KBM-7 (cell line): ENCODE measurements around the gene CASTOR1.

Experiments used
- DNase-seq: peaks from one replicate; pipeline ENCODE4 v3.0.0-alpha.2; 2015
- in situ Hi-C: fragments of 300-500 bp; cut with MboI; formaldehyde crosslinking; loops from 2 replicates; pipeline ENCODE4 v1.14.3; 2020; ENCODE audit warnings: low sequenced_read_pairs, low pct_unique_long_range_greater_than_20kb, mixed read lengths

Gene CASTOR1

DNA sequence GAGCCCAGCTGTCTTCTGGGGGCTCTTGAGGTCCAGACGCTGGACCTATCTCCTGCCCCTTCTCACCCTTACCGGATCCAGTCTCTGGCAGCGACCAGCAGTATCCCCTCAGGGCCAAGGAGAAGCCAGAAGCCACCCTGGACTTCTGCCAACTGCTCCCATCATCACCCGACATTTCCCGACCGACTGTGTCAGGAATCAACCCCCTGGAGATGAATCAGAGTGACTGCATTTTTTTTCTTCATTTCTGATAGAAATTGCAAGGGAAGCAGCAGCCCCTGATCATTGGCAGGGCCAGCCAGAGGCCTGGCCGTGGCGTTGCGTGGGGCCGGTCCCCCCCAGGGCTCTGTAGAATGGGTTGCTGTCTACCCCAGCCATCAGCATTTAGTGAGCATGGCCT is 37.6 kb downstream of the CASTOR1 start:
- in situ Hi-C loops: no loop called here
- no peak for DNase-seq

DNA sequence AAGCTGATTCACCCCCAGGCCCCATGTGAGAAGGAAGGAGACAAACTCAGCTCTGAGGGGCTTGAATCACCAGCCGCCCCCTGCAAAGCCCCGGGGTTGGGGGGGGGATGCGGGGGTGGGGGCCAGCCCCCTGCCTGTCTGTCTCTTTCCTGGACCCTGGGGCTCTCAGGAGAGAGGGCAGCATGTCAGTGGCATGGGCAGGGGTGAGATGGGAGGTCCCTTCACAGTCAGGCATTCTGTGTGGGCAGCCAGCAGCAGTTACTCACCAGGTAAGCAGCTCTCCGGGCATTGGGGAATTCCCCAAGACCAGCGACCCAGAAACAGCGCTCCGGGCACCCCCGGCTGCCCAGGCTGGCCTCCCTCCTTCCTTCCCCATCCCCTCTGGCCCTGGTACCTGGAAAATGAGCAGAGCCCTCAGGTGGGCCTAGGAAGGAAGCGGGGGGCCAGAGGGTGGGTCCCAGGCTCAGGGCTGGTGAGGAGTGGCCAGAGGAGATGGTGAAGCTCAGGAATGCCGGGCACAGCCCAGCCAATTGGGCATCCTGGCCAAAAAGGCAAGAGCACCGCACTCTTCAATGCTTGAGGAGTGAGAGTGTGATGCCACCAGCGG is 38.5 kb downstream of the CASTOR1 start:
- in situ Hi-C loops: no loop called here
- DNase-seq: no peak

DNA sequence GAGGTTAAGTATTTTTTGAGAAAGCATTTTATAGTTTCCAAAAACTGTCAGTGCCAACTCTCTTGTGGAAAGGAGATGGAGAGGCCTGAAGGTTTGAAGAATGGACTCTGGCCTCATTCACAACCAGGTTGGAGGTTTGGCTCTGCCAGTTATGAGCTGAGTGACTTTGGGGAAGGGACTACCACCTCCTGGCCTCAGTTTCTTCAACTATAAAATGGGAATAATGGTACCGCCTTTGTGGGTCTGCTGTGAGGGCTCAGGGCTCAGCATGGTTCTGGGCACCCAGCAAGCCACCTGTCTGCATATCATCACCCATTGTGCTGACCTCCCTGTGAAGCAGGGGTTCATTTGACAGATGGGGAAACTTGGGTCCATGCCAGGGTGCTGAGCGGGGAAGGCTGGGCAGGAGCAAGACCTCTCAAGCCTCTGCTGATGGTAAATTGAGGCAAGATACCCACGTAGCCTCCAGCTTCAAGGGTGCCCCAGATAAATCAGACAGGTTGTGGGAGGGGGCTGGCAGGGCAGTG is 39.2 kb downstream of the CASTOR1 start:
- no peak for DNase-seq
- in situ Hi-C loops: no loop called here

DNA sequence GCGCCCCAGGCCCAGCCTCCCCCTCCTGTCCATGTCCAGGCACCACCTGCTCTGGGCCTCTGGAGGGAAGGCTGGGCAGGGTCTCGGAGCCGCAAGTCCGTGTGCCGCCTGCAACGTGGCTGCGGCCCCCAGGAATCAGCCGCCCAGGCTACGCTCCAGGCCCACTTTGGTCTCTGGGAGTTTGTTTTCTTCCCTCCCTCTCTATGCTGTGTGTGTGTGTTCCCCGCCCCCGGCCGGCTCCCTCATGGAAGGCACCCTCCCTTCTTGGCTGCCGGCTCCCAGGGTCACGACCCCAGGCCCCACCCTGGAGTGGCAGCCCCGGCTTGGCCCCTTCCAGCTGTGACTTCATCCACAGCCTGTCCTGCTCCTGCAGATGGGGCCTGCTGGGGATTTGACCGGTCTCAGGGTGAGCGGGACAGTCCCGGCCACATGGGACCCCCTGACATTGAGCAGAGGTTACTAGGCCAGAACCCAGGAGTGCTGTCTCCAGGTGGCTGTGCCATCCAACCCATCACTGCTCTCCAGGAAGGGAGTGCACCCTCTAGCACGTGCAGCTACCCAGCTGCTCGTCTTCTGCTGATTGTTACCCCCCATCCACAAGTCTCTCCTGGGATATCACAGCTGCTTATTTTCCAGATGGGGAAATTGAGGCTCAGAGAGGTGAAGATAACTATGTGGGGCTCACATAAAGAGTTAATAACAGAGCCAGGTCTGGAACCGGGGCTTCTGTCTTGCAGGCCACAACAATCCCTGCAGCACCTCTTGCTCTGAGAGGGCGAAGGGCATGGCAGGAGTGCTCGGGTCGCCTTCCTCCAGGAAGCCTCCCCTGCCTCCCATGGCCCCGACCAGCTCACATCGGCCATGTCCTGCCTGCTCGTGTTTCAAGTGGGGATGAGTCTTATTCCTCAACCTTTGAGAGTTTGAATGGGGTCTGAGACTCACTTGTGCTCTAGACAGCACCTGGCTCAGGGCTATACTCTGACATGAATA is 40.0 kb downstream of the CASTOR1 start:
- in situ Hi-C loops: no loop called here
- DNase-seq: no peak

DNA sequence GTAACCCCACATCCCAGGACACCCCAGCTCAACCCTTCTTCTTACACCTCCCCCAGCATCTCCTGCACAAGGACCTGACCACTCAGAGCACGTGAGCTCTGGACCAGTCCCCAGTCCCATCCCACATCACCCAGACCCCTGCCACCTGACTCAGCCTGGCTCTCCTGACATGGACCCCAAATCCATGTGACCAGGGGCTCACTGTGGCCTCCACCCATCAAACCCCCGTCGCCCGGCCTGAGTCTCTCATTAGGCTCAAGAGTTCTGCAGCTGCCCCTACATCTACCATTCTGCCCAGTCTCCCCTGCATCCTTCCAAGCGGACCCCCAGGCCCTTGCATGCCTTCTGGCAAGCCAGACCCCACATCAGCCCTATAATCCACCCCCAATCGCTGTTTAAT is 40.8 kb downstream of the CASTOR1 start:
- no peak for DNase-seq
- in situ Hi-C loops: no loop called here

DNA sequence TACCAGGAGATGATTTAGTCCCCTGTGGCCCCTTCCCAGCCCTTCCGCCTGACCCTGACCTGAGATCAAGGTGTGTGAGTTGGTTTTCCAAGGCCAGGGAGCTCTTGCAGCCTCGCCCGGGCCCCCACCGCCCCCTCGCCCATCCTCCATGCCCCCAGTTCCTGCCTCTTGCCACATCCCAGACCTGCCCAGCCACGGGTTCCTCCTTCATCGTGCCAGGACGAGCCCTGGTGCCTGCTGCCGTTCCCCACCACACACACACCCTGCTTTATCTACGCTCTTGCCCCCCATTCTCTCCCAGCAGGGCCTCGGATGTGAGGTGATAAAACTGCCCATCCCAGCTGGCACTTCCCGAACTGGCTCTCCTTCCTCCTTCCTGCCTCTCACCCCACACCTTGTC is 41.3 kb downstream of the CASTOR1 start:
- no peak for DNase-seq
- in situ Hi-C loops: no loop called here

DNA sequence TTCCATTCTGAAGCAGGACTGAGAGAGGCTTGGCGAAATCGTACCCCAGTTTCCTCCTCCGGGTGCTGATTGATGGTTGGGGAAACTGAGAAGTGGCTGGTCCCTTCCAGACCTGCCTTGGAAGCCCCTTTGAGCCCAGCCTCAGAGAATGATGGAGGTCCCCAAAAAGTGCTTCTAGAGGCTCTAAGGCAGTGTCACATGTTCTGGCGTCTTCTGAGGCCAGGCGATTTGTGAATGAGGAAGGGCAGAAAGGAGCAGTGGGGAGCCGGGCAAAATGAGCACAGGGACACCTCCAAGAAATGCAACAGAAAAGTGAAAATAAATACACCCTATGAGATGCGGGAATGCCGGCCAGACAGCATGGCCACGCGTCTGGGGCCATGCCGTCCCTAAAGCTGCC is 41.7 kb downstream of the CASTOR1 start:
- no peak for DNase-seq
- in situ Hi-C loops: no loop called here

DNA sequence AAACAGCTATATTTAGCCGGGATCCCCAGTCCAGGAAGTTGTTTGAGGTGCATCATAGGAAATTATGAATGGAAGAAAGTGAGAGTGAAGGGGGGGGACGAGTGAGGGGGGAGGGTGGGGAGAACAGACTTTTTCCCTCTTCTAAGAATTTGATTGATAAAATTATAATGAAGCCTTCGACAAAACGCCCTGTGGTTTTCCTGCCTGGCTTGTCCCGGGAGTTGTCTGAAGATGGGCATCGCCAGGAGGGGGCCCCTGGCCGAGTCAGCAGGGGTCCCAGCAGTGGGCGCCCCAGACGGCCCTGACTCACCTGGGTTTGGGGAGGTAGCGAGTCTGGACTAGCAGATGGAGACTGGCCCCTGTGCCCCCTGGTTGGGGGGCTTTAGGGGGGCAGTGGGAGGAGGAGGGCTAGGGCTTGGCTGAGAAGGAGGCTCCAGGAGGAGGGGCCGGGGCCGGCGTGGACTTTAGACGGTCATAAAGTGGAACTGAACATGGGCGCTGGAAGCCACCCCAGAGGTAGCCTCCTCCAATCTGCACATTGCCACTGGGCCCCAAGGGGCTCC is 42.4 kb downstream of the CASTOR1 start:
- DNase-seq: no peak

DNA sequence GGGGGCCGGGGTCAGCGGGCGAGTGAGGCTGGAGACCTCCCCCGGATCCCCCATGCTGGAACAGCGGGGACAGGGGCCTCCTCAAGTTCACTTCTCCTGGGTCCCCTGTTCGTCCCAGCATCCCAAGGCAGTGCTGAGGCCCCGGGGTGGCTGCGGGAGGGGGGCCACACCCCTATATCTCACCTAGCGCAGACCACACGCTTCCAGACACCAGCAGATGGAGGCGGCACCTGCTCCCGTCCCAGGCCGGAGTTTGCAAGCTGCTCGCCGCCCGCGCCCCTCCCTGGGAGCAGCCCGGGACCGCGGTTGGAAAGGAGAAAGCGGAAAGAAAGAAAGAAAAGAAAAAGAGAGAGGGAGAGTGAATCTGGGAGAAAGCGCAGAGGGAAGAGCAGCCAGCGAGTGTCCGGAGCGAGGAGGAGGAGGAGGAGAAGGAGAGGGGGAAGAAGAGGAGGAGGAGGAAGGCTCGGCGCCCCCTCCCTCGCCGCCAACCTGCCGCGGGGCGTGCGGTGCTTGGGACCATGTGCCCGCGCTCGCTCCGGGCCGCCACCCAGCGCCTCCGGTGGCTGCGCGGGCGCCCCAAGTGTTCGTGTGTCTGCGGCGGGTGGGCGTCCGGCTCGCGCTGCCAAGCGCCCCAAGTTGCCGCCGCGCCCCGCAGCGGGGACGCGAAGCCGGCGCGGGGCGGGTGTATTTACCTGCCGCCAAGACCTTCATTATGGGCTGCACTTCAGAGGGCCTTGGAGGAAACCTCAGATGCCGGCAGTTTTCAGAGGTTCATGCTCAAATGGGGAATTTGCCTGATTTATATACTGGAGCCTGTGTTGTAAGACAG is 43.1 kb downstream of the CASTOR1 start, which contains the start of gene LIF:
Gene LIF (minus strand): TSS at position 775 of the 829 bp plus-strand sequence. CDS start 64 bp downstream, at position 711.
- DNase-seq: peak; percentile 45
- in situ Hi-C loops: no loop called here

More for the DNA sequence above, 42.4 kb downstream of the CASTOR1 start:
- in situ Hi-C loops: no loop called here

DNA sequence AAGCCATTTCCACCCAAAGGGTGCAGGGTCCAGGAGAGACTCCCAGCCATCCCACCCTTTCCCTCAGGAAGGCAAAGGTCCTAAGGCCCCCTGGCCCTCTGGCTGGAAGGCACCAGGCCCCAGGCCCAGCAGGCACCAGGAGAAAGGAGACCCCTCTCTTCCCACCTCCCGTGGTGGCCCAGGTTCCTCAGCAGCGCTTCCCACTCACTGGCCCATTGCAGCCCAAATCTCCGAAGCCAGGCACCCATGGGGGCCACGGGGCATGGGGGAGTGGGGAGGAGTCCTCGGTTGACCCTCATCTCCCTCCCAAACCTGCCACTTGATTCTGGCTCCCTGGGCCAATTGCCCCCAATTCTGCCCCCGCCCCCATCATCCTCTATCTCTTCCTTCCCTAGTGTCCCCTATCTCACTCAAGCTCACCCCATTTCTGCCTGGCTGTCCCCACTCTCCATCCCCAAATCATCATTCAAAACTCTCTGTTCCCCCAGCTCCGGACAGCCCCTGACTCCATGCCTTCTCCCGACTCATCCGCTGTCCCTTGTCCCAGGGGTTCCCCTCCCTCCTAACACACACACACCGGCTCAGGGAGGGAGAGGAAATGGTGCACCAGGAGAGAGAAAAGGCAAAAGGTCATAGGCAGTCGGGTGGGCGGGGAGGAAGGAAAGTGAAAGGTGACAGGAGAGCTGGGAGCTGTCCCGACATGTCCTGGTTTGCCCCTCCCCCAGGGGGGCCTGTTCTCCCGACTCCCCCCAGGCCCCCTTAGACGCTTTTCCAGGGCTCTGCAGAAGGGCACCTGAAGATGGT is 43.9 kb downstream of the CASTOR1 start:
- in situ Hi-C loops: no loop called here
- no peak for DNase-seq

DNA sequence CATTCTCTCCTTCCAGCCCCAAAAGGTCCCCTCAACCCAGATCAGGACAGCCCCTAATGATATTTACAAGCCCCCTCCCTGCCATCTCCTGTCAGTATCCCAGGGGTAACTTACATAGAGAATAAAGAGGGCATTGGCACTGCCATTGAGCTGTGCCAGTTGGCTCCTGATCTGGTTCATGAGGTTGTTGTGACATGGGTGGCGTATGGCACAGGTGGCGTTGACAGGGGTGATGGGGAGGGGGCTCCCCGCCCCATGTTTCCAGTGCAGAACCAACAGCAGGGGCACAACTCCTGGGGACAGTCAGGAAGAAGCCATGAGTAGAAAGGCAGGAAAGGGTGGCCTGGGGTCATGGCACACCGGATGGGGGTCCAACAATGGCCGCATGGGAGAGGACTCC is 44.7 kb downstream of the CASTOR1 start:
- no peak for DNase-seq
- in situ Hi-C loops: no loop called here

DNA sequence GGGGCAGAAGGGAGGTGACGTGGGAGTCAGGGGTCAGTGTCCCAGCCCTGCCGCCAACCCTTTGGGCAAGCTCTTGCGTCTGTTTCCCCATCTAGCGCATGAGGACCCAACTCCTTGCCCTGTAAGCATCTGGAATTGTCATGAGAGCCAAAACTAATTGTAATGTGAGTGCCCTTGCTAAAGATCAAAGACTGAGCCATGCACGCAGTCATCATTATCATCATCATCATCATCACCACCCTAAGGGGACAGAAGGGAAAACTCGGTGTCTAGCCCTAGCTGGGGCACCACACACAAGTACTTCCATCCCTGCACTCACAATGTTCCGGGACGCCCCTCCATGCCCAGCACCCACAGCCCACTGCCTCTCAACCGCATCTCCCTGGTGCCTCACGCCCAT is 45.2 kb downstream of the CASTOR1 start:
- no peak for DNase-seq
- in situ Hi-C loops: no loop called here

DNA sequence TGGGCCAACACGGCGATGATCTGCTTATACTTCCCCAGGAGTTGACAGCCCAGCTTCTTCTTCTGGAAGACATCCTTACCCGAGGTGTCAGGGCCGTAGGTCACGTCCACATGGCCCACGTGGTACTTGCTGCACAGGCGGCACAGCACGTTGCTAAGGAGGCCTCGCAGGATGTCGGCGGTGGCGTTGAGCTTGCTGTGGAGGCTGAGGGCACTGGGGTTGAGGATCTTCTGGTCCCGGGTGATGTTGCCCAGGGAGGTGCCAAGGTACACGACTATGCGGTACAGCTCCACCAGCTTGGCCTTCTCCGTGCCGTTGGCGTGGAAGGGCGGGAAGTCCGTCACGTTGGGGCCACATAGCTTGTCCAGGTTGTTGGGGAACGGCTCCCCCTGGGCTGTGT is 45.6 kb downstream of the CASTOR1 start:
- no peak for DNase-seq
- in situ Hi-C loops: no loop called here

DNA sequence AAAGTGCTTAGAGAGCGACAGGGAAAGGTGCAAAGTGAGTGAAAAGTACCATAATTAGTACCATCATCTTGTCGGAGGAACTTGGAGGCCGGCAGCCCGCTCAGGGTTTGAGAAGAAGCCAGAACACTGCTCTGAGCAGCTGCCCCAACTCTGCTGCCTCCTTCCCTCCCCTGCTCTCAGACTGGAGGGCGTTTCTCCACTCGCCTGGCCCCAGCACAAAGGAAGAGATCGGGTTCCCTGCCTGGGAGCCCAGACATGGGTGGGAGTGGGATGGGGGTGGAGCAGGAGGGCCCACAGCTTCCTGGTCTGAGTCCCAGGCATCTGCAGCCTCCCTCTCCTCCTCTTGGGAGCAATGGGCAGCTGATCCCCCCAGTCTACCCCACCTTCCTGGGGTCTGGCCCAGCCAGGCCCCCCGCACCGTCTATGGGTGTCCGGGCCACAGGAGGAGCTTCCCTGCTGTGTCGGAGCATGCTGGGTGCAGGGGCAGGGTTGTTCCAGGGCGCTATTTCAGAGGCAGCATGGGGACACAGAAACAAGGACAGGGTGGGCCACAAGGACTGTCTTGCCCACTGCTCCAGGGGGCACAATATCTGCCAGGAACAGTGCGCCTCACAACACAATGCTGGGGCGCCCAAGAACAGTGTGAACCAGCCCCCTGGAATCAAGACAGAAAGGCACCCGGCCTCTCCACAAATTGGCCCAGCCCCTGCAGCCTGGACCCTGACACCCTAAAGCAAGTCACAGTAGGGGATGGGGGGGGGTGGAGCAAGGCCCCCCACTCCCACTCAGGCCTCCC is 47.5 kb downstream of the CASTOR1 start:
- no peak for DNase-seq
- in situ Hi-C loops: no loop called here

DNA sequence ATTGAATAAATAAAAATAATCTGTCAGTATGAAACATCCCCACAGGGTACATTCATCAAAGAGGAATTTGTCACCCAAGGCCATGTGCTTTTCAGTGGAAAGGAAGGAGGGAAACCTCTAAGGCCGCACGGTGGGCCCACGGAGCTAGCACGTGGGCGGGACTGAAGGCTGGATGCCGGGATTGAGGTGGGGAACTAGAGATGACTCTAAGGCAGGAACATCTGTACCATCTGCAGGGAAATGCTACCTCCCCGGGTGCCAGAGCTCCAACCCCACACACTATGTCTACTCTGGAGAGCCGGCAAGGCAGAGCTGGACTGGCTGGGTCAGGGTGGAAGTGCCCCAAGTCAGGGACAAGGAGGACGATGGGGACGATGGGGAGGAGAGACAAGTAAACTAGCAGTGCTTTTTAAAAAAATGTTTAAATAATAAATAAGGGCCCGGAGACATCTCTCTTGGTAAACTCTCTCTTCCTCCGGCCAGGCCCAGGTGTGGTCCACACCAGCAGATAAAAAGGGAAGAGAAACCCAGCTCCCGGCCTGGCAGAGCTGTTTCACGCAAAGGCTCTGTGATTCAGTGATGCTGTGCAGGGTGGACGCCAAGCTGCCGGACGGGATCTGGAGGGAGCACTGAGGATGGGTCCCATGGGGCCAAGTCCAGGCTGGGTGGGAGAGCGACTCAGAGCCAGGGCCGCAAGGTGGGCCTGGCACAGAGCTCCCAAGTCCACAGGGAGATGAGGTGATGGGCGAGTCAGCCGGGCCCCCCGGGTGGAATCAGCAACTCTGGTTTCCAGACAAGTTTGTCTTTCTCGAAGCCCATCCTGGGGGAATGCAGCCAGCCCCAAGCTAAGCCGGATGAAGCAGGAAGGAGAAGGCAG is 48.5 kb downstream of the CASTOR1 start:
- in situ Hi-C loops: no loop called here
- no peak for DNase-seq

DNA sequence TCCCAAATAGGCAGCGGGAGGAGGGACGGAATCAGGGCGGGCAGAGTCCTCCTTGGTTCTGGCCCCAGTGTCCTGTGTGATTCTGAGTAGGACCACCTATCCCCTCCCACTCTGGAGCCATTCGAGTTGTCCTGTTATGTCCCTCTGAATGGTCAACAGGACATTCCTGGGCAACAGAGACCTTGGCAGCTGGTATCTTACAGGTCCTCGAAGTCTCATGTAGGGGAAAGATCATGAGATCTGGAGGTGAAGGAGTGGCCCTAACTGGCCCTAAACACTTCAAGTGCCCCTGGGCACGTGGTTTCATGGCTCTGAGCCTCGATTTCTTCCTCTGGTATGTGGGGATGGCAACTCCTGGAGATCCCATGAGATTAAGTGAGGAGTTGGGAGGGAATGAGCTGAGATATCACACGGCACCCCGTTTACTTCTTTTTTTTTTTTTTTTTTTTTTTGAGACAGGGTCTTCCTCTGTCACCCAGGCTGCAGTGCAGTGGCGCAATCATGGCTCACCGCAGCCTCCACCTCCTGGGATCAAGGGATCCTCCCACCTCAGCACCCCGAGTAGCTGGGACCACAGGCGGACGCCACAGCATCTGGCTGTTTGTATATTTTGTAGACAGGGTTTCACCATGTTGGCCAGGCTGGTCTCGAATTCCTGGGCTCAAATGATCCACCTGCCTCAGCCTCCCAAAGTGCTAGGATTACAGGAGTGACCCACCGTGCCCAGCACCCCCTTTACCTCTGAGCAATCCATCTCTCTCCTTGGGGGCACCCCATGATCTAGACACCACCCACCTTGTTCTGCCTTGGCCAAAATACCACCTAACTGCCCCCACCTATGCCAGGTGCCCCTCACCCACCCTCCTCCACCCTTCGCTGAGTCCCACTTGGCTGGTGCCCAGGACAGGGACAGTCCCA is 49.6 kb downstream of the CASTOR1 start:
- DNase-seq: no peak
- in situ Hi-C loops: no loop called here
